ENCODE data around the gene SELP.

DNA sequence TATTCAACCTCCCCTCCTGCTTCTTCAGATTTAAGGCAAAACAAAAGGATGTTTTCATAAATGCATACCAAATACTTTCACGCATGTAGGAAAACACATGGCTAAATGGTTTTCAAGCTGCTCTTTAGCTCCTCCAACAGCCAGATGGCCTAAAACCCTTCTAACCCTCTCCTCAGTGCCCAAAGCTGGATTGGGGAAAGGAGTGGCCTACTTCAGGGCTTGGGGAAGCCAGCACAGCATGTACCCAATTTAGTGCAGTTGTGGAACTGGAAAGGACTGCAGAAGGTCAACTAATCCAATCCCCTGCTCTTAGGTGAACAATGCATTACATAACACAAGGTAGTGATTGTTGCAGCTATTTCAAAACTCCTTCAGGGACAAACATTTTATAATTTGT lies 53.0 kb downstream of the SELP start:
- TF ChIP-seq, protein P1, sequence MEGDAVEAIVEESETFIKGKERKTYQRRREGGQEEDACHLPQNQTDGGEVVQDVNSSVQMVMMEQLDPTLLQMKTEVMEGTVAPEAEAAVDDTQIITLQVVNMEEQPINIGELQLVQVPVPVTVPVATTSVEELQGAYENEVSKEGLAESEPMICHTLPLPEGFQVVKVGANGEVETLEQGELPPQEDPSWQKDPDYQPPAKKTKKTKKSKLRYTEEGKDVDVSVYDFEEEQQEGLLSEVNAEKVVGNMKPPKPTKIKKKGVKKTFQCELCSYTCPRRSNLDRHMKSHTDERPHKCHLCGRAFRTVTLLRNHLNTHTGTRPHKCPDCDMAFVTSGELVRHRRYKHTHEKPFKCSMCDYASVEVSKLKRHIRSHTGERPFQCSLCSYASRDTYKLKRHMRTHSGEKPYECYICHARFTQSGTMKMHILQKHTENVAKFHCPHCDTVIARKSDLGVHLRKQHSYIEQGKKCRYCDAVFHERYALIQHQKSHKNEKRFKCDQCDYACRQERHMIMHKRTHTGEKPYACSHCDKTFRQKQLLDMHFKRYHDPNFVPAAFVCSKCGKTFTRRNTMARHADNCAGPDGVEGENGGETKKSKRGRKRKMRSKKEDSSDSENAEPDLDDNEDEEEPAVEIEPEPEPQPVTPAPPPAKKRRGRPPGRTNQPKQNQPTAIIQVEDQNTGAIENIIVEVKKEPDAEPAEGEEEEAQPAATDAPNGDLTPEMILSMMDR (IDR thresholded peaks at IDR 0.05), result no peak
- TF ChIP-seq JUND (IDR thresholded peaks at IDR 0.05), result no peak
- TF ChIP-seq, protein P2, sequence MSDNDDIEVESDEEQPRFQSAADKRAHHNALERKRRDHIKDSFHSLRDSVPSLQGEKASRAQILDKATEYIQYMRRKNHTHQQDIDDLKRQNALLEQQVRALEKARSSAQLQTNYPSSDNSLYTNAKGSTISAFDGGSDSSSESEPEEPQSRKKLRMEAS (IDR thresholded peaks at IDR 0.05; ENCODE audit: low read depth), result no peak
- TF ChIP-seq FOXM1 (IDR thresholded peaks at IDR 0.05; ENCODE audit: low read depth), result no peak
- TF ChIP-seq, protein P3, sequence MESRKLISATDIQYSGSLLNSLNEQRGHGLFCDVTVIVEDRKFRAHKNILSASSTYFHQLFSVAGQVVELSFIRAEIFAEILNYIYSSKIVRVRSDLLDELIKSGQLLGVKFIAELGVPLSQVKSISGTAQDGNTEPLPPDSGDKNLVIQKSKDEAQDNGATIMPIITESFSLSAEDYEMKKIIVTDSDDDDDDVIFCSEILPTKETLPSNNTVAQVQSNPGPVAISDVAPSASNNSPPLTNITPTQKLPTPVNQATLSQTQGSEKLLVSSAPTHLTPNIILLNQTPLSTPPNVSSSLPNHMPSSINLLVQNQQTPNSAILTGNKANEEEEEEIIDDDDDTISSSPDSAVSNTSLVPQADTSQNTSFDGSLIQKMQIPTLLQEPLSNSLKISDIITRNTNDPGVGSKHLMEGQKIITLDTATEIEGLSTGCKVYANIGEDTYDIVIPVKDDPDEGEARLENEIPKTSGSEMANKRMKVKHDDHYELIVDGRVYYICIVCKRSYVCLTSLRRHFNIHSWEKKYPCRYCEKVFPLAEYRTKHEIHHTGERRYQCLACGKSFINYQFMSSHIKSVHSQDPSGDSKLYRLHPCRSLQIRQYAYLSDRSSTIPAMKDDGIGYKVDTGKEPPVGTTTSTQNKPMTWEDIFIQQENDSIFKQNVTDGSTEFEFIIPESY (IDR thresholded peaks at IDR 0.05; ENCODE audit: borderline replicate concordance, low read depth), result no peak
- no peak for TF ChIP-seq NFIC (IDR thresholded peaks at IDR 0.05; ENCODE audit: borderline replicate concordance)
- TF ChIP-seq POLR2AphosphoS5 (IDR thresholded peaks at IDR 0.05; ENCODE audit: low read depth, low read length), result no peak
- no peak for TF ChIP-seq TAF1 (IDR thresholded peaks at IDR 0.05; ENCODE audit: borderline replicate concordance, low read depth, low read length)
- TF ChIP-seq, protein P4, sequence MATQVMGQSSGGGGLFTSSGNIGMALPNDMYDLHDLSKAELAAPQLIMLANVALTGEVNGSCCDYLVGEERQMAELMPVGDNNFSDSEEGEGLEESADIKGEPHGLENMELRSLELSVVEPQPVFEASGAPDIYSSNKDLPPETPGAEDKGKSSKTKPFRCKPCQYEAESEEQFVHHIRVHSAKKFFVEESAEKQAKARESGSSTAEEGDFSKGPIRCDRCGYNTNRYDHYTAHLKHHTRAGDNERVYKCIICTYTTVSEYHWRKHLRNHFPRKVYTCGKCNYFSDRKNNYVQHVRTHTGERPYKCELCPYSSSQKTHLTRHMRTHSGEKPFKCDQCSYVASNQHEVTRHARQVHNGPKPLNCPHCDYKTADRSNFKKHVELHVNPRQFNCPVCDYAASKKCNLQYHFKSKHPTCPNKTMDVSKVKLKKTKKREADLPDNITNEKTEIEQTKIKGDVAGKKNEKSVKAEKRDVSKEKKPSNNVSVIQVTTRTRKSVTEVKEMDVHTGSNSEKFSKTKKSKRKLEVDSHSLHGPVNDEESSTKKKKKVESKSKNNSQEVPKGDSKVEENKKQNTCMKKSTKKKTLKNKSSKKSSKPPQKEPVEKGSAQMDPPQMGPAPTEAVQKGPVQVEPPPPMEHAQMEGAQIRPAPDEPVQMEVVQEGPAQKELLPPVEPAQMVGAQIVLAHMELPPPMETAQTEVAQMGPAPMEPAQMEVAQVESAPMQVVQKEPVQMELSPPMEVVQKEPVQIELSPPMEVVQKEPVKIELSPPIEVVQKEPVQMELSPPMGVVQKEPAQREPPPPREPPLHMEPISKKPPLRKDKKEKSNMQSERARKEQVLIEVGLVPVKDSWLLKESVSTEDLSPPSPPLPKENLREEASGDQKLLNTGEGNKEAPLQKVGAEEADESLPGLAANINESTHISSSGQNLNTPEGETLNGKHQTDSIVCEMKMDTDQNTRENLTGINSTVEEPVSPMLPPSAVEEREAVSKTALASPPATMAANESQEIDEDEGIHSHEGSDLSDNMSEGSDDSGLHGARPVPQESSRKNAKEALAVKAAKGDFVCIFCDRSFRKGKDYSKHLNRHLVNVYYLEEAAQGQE (IDR thresholded peaks at IDR 0.05; ENCODE audit: low read depth, low read length), result no peak
- TF ChIP-seq, protein P5, sequence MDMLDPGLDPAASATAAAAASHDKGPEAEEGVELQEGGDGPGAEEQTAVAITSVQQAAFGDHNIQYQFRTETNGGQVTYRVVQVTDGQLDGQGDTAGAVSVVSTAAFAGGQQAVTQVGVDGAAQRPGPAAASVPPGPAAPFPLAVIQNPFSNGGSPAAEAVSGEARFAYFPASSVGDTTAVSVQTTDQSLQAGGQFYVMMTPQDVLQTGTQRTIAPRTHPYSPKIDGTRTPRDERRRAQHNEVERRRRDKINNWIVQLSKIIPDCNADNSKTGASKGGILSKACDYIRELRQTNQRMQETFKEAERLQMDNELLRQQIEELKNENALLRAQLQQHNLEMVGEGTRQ (IDR thresholded peaks at IDR 0.05; ENCODE audit: borderline replicate concordance, low read depth, low read length), result no peak
- TF ChIP-seq EP300 (IDR thresholded peaks at IDR 0.05; ENCODE audit: borderline replicate concordance in 1 of 2, low read depth in 1 of 2, low read length in 1 of 2), result no peak
- no peak for TF ChIP-seq GABPA (IDR thresholded peaks at IDR 0.05; ENCODE audit: low read depth)
- TF ChIP-seq RFX5 (IDR thresholded peaks at IDR 0.05; ENCODE audit: low read length), result no peak

Data from SK-N-SH (cell line).